ENCODE results near the gene PHACTR3. TPM values are rescaled to one million over a fixed set of nuclear protein-coding genes. Genes with fewer than 3 reads are reported as not detected.

The PHACTR3 gene
- total and polyA plus RNA-seq, 2 experiments from 2014 or later = 0.45 to 0.61 TPM

GRCh38 chr20:59589086-59589684 is 15.2 kb upstream of the PHACTR3 start (continued):
- TF ChIP-seq ZNF462 (CRISPR knock-in tag; IDR thresholded peaks at IDR 0.05) (no peak), ZNF331 (CRISPR knock-in tag; IDR thresholded peaks at IDR 0.05; ENCODE audit: low read depth) (no peak), EZH2 (IDR thresholded peaks at IDR 0.05; ENCODE audit: low read depth, unreplicated experiment) (no peak), EZH2phosphoT487 (IDR thresholded peaks at IDR 0.05; ENCODE audit: unreplicated experiment) (no peak), JUNB (IDR thresholded peaks at IDR 0.05; ENCODE audit: unreplicated experiment) (no peak)

- ATAC-seq (no peak), DNase-seq (ENCODE audit: low spot score) (no peak)
- no peaks in the 10 kb centered on the region for H3K36me3 Mint-ChIP-seq (ENCODE audit: low read depth)
- Histone ChIP-seq H3K9me2 (ENCODE audit: insufficient read depth) (no peaks in the 10 kb centered on the region), H3K4me1 (ENCODE audit: insufficient read depth) (no peaks in the 10 kb centered on the region), H3K4me2 (no peak overlapping the region), H3K27ac (ENCODE audit: low read depth) (no peak overlapping the region), H3F3A (replicated peaks; ENCODE audit: low read depth) (no peaks in the 10 kb centered on the region), H4K20me1 (replicated peaks; ENCODE audit: insufficient read depth) (no peaks in the 10 kb centered on the region), H3K4me3 (no peak overlapping the region), H3K27me3 (ENCODE audit: insufficient read depth) (peaks cover 21% of the 10 kb centered on the region; the same call in 1 of the 2 replicates), H3K79me2 (replicated peaks; ENCODE audit: insufficient read depth) (no peaks in the 10 kb centered on the region), H3K36me3 (ENCODE audit: insufficient read depth) (no peaks in the 10 kb centered on the region), H2AFZ (no peak overlapping the region)
- no peak overlapping the region for H3K27ac Mint-ChIP-seq
- H3K27me3 Mint-ChIP-seq (ENCODE audit: insufficient read depth, low read depth, poor library complexity) = peaks cover 23% of the 10 kb centered on the region
- H3K9me3 Mint-ChIP-seq = no peaks in the 10 kb centered on the region; the same call in 2 of the 3 replicates
- H3K4me1 Mint-ChIP-seq = no peaks in the 10 kb centered on the region; the same call in 2 of the 3 replicates
- no peak overlapping the region for H3K4me3 Mint-ChIP-seq
- TF ChIP-seq ZNF114 (CRISPR knock-in tag; IDR thresholded peaks at IDR 0.05) (no peak), ZNF331 (CRISPR knock-in tag; IDR thresholded peaks at IDR 0.05; ENCODE audit: low read depth) (no peak), EZH2phosphoT487 (IDR thresholded peaks at IDR 0.05; ENCODE audit: unreplicated experiment) (no peak), NANOG (IDR thresholded peaks at IDR 0.05; ENCODE audit: borderline replicate concordance) (no peak), REST (IDR thresholded peaks at IDR 0.05; ENCODE audit: unreplicated experiment) (no peak), STAT1 (IDR thresholded peaks at IDR 0.05; ENCODE audit: unreplicated experiment) (no peak), POLR2AphosphoS5 (IDR thresholded peaks at IDR 0.05; ENCODE audit: low read depth) (no peak), JUNB (IDR thresholded peaks at IDR 0.05; ENCODE audit: unreplicated experiment) (no peak), CREB1 (CRISPR knock-in tag; IDR thresholded peaks at IDR 0.05; ENCODE audit: low read depth) (no peak)
Measured at GRCh38 chr20:59591061-59591460, 13.3 kb upstream of the PHACTR3 start.
